ENCODE measurements around the gene RFX2. TPM values are rescaled to one million over a fixed set of nuclear protein-coding genes. Genes with fewer than 3 reads are reported as not detected.
A peak's percentile ranks its signal among the peaks of the same experiment; 100 is the strongest.
"Not testable (repeated sequence)": the region's sequence is repeated elsewhere in the genome, so short reads cannot be mapped to it uniquely, and the experiment has no call there.

The RFX2 gene
- total RNA-seq, 1 donor from 2014 or later: 20.9 TPM

- intact Hi-C loops (cut with DNase I): no loop called here
- no peak overlapping the region for H3K27ac ChIP-seq
These were observed 123.1 kb downstream of the RFX2 start for GRCh38 chr19:5987077-5987818.

GRCh38 chr19:5985837-5986236, 124.5 kb downstream of the RFX2 start:
- ATAC-seq; H3K36me3 ChIP-seq; H3K27ac ChIP-seq; H3K4me1 ChIP-seq; H3K4me3 ChIP-seq; DNase-seq; H3K27me3 ChIP-seq (ENCODE audit: low read depth); H3K9me3 ChIP-seq; intact Hi-C loops (cut with DNase I): not testable (repeated sequence)

More at GRCh38 chr19:5987077-5987818, 123.1 kb downstream of the RFX2 start:
- Histone ChIP-seq H3K9me3 (no peaks in the 10 kb centered on the region), H3K4me3 (peak overlapping the region; percentile 46), H3K27me3 (ENCODE audit: low read depth) (no peaks in the 10 kb centered on the region), H3K36me3 (no peaks in the 10 kb centered on the region), H3K4me1 (peaks cover 10% of the 10 kb centered on the region)
- peak; percentile 75 for DNase-seq
- peak; percentile 74 to 80 for ATAC-seq
- peak; percentile 93 for TF ChIP-seq CTCF (IDR thresholded peaks at IDR 0.05)

GRCh38 chr19:5985098-5985783, 125.1 kb downstream of the RFX2 start:
- DNase-seq (no peak), ATAC-seq (no peak)
- H3K36me3 ChIP-seq: no peaks in the 10 kb centered on the region
- peaks cover 10% of the 10 kb centered on the region for H3K4me1 ChIP-seq
- no peaks in the 10 kb centered on the region for H3K9me3 ChIP-seq
- H3K4me3 ChIP-seq: no peak overlapping the region
- no peak overlapping the region for H3K27ac ChIP-seq
- no peak for TF ChIP-seq CTCF (IDR thresholded peaks at IDR 0.05)
- no peaks in the 10 kb centered on the region for H3K27me3 ChIP-seq (ENCODE audit: low read depth)
- intact Hi-C loops (cut with DNase I): no loop called here

- ATAC-seq (no peak), DNase-seq (no peak)
- intact Hi-C loops (cut with DNase I): no loop called here
- no peak for TF ChIP-seq CTCF (IDR thresholded peaks at IDR 0.05)
- Histone ChIP-seq H3K4me1 (peaks cover 11% of the 10 kb centered on the region), H3K36me3 (no peaks in the 10 kb centered on the region), H3K27ac (no peak overlapping the region), H3K9me3 (no peaks in the 10 kb centered on the region), H3K27me3 (ENCODE audit: low read depth) (no peaks in the 10 kb centered on the region), H3K4me3 (no peak overlapping the region)
These were observed 125.7 kb downstream of the RFX2 start for GRCh38 chr19:5984600-5984999.

GRCh38 chr19:5983367-5983955, 126.8 kb downstream of the RFX2 start:
- TF ChIP-seq CTCF (IDR thresholded peaks at IDR 0.05): no peak
- Histone ChIP-seq H3K9me3 (no peaks in the 10 kb centered on the region), H3K4me1 (peaks cover 22% of the 10 kb centered on the region), H3K4me3 (no peak overlapping the region), H3K36me3 (no peaks in the 10 kb centered on the region), H3K27me3 (ENCODE audit: low read depth) (no peaks in the 10 kb centered on the region), H3K27ac (no peak overlapping the region)
- no peak for ATAC-seq
- intact Hi-C loops (cut with DNase I): no loop called here
- DNase-seq: no peak

All from lower lobe of right lung (tissue), 2 donors.